Measurements from ENCODE around the gene MCTP1. TPM values are rescaled to one million over a fixed set of nuclear protein-coding genes. Genes with fewer than 3 reads are reported as not detected.

Gene MCTP1
- total RNA-seq, 1 donor from 2014 or later, result 1.9 TPM

DNA sequence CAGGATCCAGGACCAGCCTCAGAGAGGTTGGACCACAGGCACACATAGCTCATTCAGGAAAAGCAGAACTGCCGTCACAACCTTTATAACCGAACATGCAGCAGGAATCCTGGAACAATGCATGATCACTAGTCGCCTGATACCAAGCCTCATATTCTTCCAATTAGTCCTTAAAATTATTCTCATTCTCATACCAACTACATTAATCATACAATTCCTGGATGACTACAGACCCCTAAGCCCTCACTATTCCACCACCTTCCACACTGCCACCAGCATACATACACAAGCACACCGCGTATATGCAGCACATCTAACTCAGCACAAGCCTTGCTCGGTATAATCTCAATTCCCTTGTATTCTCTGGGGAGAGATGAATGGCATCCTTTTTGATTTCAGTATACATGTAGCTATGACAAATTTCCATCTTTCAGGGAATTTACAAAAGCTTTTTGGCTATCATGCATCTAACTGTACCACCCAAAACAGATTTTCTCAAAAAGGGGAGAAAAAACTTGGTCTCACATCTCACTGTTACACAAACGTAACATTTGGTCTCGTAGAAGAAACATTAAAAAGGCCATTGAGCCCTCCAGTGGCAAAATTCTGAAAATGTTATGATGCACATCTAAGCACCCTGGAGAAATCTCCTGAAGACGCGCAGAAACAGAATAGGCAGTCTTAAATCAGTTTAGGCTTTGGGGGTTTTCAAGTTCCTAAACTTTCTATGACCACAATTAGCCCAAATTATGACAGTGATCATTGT, 46.2 kb downstream of the MCTP1 start:
- CTCF ChIA-PET, result no interaction called here
- DNase-seq (no peak), ATAC-seq (ENCODE audit: low read depth) (no peak)
- no peak overlapping the region for H3K4me3 Mint-ChIP-seq
- H3K27ac Mint-ChIP-seq, result no peak overlapping the region
- H3K36me3 Mint-ChIP-seq (ENCODE audit: low read depth), result no peaks in the 10 kb centered on the region
- intact Hi-C loops (cut with micrococcal nuclease), result no loop called here
- POLR2A ChIA-PET, result no interaction called here
- no peaks in the 10 kb centered on the region for H3K27me3 Mint-ChIP-seq
- peaks cover 2% of the 10 kb centered on the region for H3K4me1 Mint-ChIP-seq
- H3K9me3 Mint-ChIP-seq, result no peaks in the 10 kb centered on the region
- TF ChIP-seq CTCF (IDR thresholded peaks at IDR 0.05), result no peak

GRCh38 chr5:95237324-95237723, 47.6 kb downstream of the MCTP1 start:
- intact Hi-C loops (cut with micrococcal nuclease), result no loop called here
- ChIA-PET POLR2A (no interaction called here), CTCF (no interaction called here)
- DNase-seq (no peak), ATAC-seq (ENCODE audit: low read depth) (no peak)
- no peaks in the 10 kb centered on the region for H3K9me3 Mint-ChIP-seq
- no peaks in the 10 kb centered on the region for H3K36me3 Mint-ChIP-seq (ENCODE audit: low read depth)
- H3K27me3 Mint-ChIP-seq, result no peaks in the 10 kb centered on the region
- H3K4me1 Mint-ChIP-seq, result peaks cover 2% of the 10 kb centered on the region
- no peak overlapping the region for H3K4me3 Mint-ChIP-seq
- H3K27ac Mint-ChIP-seq, result no peak overlapping the region
- no peak for TF ChIP-seq CTCF (IDR thresholded peaks at IDR 0.05)

DNA sequence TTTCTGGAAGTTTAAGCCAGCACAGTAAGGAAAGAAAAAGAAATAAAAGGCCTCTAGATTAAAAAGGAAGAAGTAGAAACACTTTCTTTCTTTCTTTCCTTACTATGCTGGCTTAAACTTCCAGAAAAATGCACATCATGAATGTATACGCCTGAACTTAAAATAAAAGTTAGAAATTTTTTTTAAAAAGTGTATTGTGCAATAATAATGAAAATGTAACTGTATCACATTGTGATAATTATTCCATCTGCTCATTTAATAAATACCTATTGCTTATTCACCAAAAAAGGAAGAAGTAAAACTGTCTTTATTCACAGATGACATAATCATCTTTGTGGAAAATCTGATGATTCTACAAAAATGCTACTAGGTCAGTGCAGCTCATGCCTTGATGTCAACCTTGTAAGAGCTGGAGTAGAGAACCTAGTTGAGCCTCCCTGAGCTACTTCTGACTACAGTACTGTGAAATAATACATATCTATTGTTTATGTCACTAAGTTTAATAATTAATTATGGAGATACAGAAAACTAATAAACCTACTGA, 49.4 kb downstream of the MCTP1 start:
- TF ChIP-seq CTCF (IDR thresholded peaks at IDR 0.05), result no peak
- Mint-ChIP-seq H3K27me3 (no peaks in the 10 kb centered on the region), H3K9me3 (no peaks in the 10 kb centered on the region), H3K4me1 (no peaks in the 10 kb centered on the region), H3K27ac (no peak overlapping the region), H3K4me3 (no peak overlapping the region), H3K36me3 (ENCODE audit: low read depth) (no peaks in the 10 kb centered on the region)
- POLR2A ChIA-PET, result no interaction called here
- CTCF ChIA-PET, result no interaction called here
- intact Hi-C loops (cut with micrococcal nuclease), result no loop called here
- ATAC-seq (ENCODE audit: low read depth), result no peak
- no peak for DNase-seq

DNA sequence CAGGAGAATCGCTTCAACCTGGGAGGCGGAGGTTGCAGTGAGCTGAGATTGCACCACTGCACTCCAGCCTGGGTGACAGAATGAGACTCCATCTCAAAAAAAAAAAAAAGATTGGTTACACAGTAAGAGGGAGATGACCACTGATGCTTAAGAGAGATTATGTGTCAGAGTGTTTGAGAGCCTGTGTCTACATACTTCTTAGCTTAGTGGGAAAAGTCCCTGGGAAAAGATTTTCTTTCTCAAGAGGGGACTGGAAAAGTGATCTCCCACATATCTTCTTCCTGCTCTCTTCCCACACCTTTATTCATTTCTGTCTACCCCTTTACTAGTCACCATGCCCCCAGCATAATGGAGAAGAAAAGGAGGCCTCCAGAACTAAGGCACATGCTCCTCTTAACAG, 55.2 kb downstream of the MCTP1 start:
- no peak for TF ChIP-seq CTCF (IDR thresholded peaks at IDR 0.05)
- H3K4me3 Mint-ChIP-seq, result no peak overlapping the region
- no peaks in the 10 kb centered on the region for H3K36me3 Mint-ChIP-seq (ENCODE audit: low read depth)
- H3K9me3 Mint-ChIP-seq, result no peaks in the 10 kb centered on the region
- ChIA-PET CTCF (no interaction called here), POLR2A (no interaction called here)
- intact Hi-C loops (cut with micrococcal nuclease), result no loop called here
- no peak overlapping the region for H3K27ac Mint-ChIP-seq
- ATAC-seq (ENCODE audit: low read depth) (no peak), DNase-seq (no peak)
- no peaks in the 10 kb centered on the region for H3K4me1 Mint-ChIP-seq
- H3K27me3 Mint-ChIP-seq, result no peaks in the 10 kb centered on the region

DNA sequence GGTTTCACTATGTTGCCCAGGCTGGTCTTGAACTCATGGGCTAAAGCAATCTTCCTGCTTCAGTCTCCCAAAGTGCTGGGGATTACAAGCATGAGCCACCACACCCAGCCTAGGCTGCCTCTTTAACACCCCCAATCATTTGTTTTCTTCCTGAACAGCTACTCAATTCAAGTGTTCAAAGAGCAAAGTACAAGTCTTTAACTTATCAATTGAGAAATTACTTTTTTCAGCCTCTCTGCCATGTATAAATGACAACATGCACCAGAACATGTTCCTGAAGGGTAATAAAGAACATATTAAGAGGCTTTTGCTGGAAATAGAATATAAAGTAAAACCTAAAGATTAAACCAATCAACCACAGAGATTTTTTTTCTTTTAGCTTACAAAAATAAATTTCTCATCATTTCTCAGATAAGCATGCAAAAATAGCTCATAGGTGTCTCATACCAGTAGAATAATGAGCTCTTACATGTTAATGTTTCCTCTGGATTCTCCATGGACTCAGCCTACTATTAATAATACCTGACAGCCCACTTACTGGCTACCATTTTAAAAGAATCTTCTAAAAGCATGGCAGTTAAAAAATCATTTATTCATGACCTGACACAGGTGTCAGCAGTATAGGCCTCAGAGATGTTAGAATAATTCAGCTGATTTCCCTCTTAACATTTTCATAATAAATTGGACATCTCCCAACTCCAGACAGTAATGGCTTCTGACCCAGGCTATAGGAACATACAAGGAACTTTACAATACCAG, 60.0 kb downstream of the MCTP1 start:
- Mint-ChIP-seq H3K27ac (no peak overlapping the region), H3K4me3 (no peak overlapping the region), H3K36me3 (ENCODE audit: low read depth) (no peaks in the 10 kb centered on the region), H3K9me3 (no peaks in the 10 kb centered on the region), H3K27me3 (no peaks in the 10 kb centered on the region), H3K4me1 (no peaks in the 10 kb centered on the region)
- intact Hi-C loops (cut with micrococcal nuclease), result no loop called here
- ChIA-PET POLR2A (no interaction called here), CTCF (no interaction called here)
- ATAC-seq (ENCODE audit: low read depth) (no peak), DNase-seq (no peak)
- no peak for TF ChIP-seq CTCF (IDR thresholded peaks at IDR 0.05)

All from activated B cell treated with CpG ODN at 0.5 μM for 24 hours (primary cell).